ENCODE data around the gene HOXB3.

The HOXB3 gene

DNA sequence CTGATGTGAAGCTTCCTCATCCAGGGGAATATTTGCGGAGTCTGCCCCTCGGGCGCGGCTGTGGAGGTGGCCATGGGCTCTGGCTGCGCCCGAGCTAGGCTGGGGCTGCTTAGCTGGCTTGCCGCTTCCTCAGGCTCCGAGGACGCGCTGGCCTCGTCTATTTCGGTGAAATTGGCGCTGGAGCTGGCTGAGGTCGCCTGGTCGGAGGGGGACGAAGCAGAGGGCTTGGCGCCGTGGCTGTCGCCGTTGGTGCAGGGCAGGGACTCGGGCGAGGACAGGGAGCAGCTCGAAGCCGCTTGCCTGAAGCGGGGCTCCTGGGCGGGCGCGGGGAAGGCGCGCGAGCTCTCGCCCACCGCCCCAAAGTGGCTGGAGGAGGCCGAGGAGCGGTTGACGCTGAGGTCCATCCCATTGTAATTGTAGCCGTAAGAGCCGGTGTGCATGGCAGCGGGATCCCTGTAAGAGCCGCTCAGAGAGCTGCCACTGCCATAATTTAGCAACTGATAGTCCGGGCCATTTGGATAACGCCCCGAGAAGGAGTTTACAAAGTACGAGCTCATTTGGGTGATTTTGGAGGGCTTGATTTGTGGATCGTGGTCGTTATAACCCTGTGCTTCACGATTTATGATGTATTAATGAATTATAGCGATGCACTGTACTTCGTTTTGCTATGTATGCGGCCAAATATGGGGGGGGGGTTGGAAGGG is 3.2 kb upstream of the HOXB3 start, which contains the start of gene HOXB5:
Gene HOXB5, minus strand, starts transcription at position 654 of the 704 bp plus-strand sequence. Its CDS starts 97 bp downstream, at position 557.
- peak within 1 kb of the TSS; percentile 46 for H3K4me3 ChIP-seq (ENCODE audit: control insufficient read depth, low read depth, low read length)
- DNase-seq (ENCODE audit: low read depth) = no peak
- TF ChIP-seq, protein P1, sequence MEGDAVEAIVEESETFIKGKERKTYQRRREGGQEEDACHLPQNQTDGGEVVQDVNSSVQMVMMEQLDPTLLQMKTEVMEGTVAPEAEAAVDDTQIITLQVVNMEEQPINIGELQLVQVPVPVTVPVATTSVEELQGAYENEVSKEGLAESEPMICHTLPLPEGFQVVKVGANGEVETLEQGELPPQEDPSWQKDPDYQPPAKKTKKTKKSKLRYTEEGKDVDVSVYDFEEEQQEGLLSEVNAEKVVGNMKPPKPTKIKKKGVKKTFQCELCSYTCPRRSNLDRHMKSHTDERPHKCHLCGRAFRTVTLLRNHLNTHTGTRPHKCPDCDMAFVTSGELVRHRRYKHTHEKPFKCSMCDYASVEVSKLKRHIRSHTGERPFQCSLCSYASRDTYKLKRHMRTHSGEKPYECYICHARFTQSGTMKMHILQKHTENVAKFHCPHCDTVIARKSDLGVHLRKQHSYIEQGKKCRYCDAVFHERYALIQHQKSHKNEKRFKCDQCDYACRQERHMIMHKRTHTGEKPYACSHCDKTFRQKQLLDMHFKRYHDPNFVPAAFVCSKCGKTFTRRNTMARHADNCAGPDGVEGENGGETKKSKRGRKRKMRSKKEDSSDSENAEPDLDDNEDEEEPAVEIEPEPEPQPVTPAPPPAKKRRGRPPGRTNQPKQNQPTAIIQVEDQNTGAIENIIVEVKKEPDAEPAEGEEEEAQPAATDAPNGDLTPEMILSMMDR (conservative IDR thresholded peaks at IDR 0.05; ENCODE audit: control insufficient read depth, insufficient read depth, low read depth, low read length) = no peak

DNA sequence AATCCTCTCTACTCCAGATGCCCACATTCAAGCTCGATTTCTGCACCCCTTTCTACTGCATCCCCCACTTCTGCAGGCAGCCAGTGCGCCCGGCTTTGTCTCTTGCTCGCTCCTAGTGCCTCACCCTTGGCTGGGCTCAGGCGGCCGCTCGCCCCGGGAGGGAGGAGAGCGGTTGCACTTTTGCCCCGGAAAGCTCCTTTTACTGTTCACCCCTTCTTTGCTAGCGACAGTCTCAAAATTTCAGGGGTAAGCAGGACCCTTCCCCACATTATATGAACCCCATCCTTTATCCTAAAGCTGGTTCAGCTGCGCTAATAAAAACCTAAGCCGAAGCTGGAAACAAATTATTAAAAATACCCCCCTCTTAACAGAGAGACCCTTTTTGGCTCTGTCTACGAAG is 2.5 kb upstream of the HOXB3 start:
- no peak for DNase-seq (ENCODE audit: low read depth)
- peak overlapping the region; percentile 46 for H3K4me3 ChIP-seq (ENCODE audit: control insufficient read depth, low read depth, low read length)
- TF ChIP-seq, protein P1 (conservative IDR thresholded peaks at IDR 0.05; ENCODE audit: control insufficient read depth, insufficient read depth, low read depth, low read length) = no peak

DNA sequence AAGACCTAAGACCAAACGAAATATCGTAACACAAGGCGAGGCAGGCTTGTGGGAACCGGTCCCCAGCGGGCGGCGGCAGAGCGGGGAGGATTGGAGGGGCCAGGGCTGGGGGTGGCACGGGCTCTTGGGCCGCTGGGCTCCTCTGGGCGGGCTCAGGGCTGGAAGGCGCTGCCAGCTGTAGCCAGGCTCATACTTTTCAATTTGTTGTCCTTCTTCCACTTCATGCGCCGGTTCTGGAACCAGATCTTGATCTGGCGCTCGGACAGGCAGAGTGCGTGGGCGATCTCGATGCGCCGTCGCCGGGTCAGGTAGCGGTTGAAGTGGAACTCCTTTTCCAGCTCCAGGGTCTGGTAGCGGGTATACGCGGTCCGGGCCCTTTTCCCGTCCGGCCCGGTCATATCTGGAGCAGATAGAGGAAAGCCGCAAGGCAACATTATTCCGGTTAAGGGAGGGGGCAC is 2.0 kb upstream of the HOXB3 start:
- peak overlapping the region; percentile 46 for H3K4me3 ChIP-seq (ENCODE audit: control insufficient read depth, low read depth, low read length)
- DNase-seq (ENCODE audit: low read depth) = no peak
- TF ChIP-seq, protein P1 (conservative IDR thresholded peaks at IDR 0.05; ENCODE audit: control insufficient read depth, insufficient read depth, low read depth, low read length) = no peak

DNA sequence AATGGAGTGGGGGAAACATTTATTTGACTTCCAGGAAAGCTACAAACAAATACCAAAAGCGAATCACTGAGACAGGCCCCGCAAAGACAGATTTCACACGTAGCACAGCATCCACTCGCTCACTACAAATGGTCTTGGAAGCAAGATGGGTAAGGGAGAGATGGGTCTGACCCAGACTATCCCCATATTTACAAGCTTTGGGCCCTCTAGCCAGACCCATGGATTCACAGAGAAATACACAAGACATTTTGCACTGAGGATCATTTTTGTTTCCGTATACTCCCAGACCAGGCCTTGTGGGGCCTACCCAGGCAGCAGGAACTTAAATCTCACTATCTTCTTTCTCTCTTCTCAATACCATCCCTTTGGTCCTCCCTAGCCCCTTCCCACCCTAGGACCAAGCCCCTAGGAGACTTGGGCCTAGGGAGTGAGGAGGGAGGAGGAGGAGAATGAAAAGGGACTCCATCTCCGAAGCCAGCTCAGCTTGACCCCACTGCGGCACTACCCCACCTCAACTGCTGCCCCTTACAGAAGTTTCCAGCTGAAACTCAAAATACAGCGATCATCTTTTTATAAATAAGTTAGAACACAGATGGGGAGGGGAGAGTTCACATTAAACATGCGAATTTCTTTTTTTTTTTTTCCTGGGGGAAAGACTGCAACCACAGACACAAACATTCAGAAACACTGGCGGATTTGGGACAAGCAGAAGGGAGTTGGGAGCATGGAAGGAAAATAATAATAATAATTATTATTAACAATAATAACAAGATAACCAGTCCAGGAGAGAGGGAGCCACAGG is 1.4 kb upstream of the HOXB3 start:
- no peak for DNase-seq (ENCODE audit: low read depth)

DNA sequence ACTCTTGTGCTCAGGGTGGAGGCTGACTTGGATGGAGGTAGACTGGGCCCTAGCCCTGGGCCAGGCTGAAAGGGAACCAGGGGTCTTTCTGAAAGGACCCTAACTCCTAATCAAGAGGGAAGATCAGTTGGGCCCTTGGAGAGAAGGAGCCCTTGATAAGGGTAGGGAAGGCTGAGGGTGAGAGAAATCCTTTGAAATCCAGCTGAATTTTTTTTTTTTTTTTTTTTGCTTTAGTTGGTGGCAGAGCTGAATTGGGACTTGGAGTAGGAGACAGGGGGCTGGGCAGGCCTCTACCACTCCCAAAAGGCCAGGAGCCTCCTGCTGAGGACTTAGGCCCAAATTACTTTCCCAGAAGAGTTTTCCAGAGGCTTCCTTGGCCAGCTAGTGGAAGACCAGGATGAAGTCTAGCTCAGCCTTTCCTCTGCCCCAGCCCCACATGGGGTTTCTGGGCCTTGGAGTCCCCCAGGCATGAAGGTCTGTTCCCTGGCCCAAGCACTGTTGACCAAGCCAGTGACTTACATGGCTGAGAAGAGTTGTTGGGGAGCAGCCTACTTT is 643 bp upstream of the HOXB3 start:
- TF ChIP-seq, protein P1 (conservative IDR thresholded peaks at IDR 0.05; ENCODE audit: control insufficient read depth, insufficient read depth, low read depth, low read length) = no peak
- DNase-seq (ENCODE audit: low read depth) = no peak
- H3K4me3 ChIP-seq (ENCODE audit: control insufficient read depth, low read depth, low read length) = no peak overlapping the region

More for the DNA sequence above, 1.4 kb upstream of the HOXB3 start:
- TF ChIP-seq, protein P1 (conservative IDR thresholded peaks at IDR 0.05; ENCODE audit: control insufficient read depth, insufficient read depth, low read depth, low read length) = no peak
- peak overlapping the region; percentile 46 for H3K4me3 ChIP-seq (ENCODE audit: control insufficient read depth, low read depth, low read length)

DNA sequence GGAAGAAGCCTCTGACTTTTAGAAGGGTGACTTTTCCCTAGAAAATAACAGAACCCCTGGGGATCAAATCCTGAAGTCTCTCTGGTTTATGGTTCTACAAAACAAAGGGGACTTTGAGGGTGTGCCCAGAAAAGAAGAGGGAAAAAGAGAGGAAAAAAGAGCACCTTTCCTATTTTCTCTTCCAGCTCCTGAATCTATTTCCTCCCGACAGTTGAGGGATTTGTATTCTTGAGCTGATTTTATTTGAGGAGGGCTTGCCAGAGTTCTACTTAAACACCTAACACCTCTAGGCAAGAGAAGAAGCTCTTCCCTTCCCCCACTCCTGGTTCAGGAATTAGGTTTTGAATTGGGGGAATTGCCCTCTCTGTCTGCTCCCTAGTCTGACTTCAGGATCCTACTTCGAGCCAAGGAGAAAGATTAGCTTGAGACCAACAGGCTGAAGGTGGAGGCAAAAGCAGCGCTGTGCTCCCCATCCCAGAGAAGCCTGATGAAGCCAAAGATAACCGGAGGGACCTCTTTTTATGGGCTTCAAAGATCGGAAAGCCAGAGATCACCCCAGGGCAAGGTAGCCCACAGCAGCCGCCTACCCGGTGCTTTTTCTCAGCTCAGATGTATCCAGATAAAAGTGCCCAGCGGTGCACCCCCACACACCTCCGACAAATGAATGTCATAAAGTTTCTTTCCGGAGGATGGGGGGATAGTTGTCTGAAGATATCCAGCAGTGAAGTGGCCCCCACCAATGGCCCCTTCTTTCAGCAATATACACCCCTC is 796 bp downstream of the HOXB3 start:
- no peak for DNase-seq (ENCODE audit: low read depth)
- peak overlapping the region; percentile 15 for H3K4me3 ChIP-seq (ENCODE audit: control insufficient read depth, low read depth, low read length)
- TF ChIP-seq, protein P1 (conservative IDR thresholded peaks at IDR 0.05; ENCODE audit: control insufficient read depth, insufficient read depth, low read depth, low read length) = no peak
